Measurements from ENCODE around the gene ULK3.

- TF ChIP-seq CTCF (IDR thresholded peaks at IDR 0.05): no peak
- no peak for TF ChIP-seq EZH2 (IDR thresholded peaks at IDR 0.05; ENCODE audit: borderline replicate concordance, insufficient read depth, low read depth, low read length, poor library complexity, severe bottlenecking)
Measured at GRCh38 chr15:74821091-74821789, 21.7 kb downstream of the ULK3 start.
